Neuronal stem cell (in vitro differentiated cells): ENCODE data around the gene RABGGTA.
A peak's percentile ranks its signal among the peaks of the same experiment; 100 is the strongest.

Experiments
- DNase-seq: peaks from one replicate; pipeline ENCODE4 v3.0.0-alpha.2; 2013; ENCODE audit warnings: low spot score
- H2AFZ ChIP-seq: one replicate; pipeline ENCODE4 v1.6.1; 2013; ENCODE audit warnings: mild to moderate bottlenecking, low read length, inconsistent platforms
- H2AK5ac ChIP-seq: 2 replicates; pipeline ENCODE4 v1.6.1; 2013; ENCODE audit warnings: low read depth, mild to moderate bottlenecking, inconsistent platforms, low read length, moderate library complexity, mixed read lengths
- H2BK120ac ChIP-seq: 2 replicates; pipeline ENCODE4 v1.6.1; 2013; ENCODE audit warnings: low read depth, mild to moderate bottlenecking, inconsistent platforms, low read length, moderate library complexity, mixed read lengths
- H2BK12ac ChIP-seq: one replicate; pipeline ENCODE4 v1.6.1; 2013; ENCODE audit warnings: low read length, inconsistent platforms
- H2BK15ac ChIP-seq: 2 replicates; pipeline ENCODE4 v1.6.1; 2013; ENCODE audit warnings: mild to moderate bottlenecking, low read length, inconsistent platforms, mixed read lengths
- H2BK5ac ChIP-seq: one replicate; pipeline ENCODE4 v1.6.1; 2013; ENCODE audit warnings: inconsistent platforms, mild to moderate bottlenecking, low read length, moderate library complexity
- H3K14ac ChIP-seq: one replicate; pipeline ENCODE4 v1.6.1; 2013; ENCODE audit warnings: low read length, inconsistent platforms
- H3K18ac ChIP-seq: 2 replicates; pipeline ENCODE4 v1.6.1; 2013; ENCODE audit warnings: low read length, inconsistent platforms
- H3K23ac ChIP-seq: 2 replicates; pipeline ENCODE4 v1.6.1; 2013; ENCODE audit warnings: low read depth, mild to moderate bottlenecking, mixed read lengths, low read length, inconsistent platforms; ENCODE audit not compliant: poor library complexity
- H3K27ac ChIP-seq: replicated peaks from 3 replicates; pipeline ENCODE4 v1.5.1; 2013; ENCODE audit warnings: low read length, inconsistent platforms
- H3K27me3 ChIP-seq, 3 experiments: 2 replicates each; pipeline ENCODE4 v1.6.1; 2013; ENCODE audit warnings: low read length in 3 of 3, mild to moderate bottlenecking in 2 of 3, inconsistent platforms in 1 of 3, low read depth in 1 of 3, mixed read lengths in 1 of 3, moderate library complexity in 1 of 3; ENCODE audit not compliant: control insufficient read depth in 3 of 3, insufficient read depth in 3 of 3
- H3K36me3 ChIP-seq, 2 donors: replicated peaks in 1 of 2; 2 replicates each; pipeline ENCODE4 v1.6.1; 2013; ENCODE audit warnings: low read length in 2 of 2; ENCODE audit not compliant: control insufficient read depth in 2 of 2, insufficient read depth in 2 of 2
- H3K4ac ChIP-seq: 2 replicates; pipeline ENCODE4 v1.6.1; 2013; ENCODE audit warnings: inconsistent platforms, mild to moderate bottlenecking, low read length, moderate library complexity
- H3K4me1 ChIP-seq, 2 donors: 1 replicate in 1 of 2; 2 replicates in 1 of 2; pipeline ENCODE4 v1.6.1; 2013; ENCODE audit warnings: low read length in 2 of 2, low read depth in 1 of 2; ENCODE audit not compliant: control insufficient read depth in 2 of 2, insufficient read depth in 1 of 2
- H3K4me2 ChIP-seq: one replicate; pipeline ENCODE4 v1.6.1; 2013; ENCODE audit warnings: mild to moderate bottlenecking, low read length, inconsistent platforms; ENCODE audit not compliant: insufficient read depth, poor library complexity, severe bottlenecking
- H3K4me3 ChIP-seq, 2 donors: 2 replicates each; pipeline ENCODE4 v1.5.1; 2013; ENCODE audit warnings: low read length in 2 of 2, mild to moderate bottlenecking in 2 of 2, inconsistent platforms in 1 of 2, moderate library complexity in 1 of 2
- H3K79me1 ChIP-seq: one replicate; pipeline ENCODE4 v1.6.1; 2013; ENCODE audit warnings: low read depth, mild to moderate bottlenecking, inconsistent platforms, low read length, moderate library complexity
- H3K9ac ChIP-seq: one replicate; pipeline ENCODE4 v1.6.1; 2013; ENCODE audit warnings: mild to moderate bottlenecking, low read depth, low read length, inconsistent platforms; ENCODE audit not compliant: poor library complexity
- H3K9me3 ChIP-seq, 2 donors: replicated peaks in 1 of 2; 2 replicates each; pipeline versions ENCODE3 to v1.6.1; 2013; ENCODE audit warnings: low read length in 2 of 2, mild to moderate bottlenecking in 2 of 2, inconsistent platforms in 1 of 2, low read depth in 1 of 2, mixed read lengths in 1 of 2, moderate library complexity in 1 of 2; ENCODE audit not compliant: control insufficient read depth in 2 of 2, insufficient read depth in 1 of 2
- H4K8ac ChIP-seq: one replicate; pipeline ENCODE4 v1.6.1; 2013; ENCODE audit warnings: low read depth, mild to moderate bottlenecking, inconsistent platforms, low read length, moderate library complexity
- H4K91ac ChIP-seq: one replicate; pipeline ENCODE4 v1.6.1; 2013; ENCODE audit warnings: low read length, low read depth, mild to moderate bottlenecking, inconsistent platforms; ENCODE audit not compliant: poor library complexity
- WGBS, 2 donors: extraction: QIAGEN DNeasy Blood & Tissue Kit; methylation state at CpG; one replicate each; pipeline ENCODE4 v1.1.7; 2013; ENCODE audit warnings: missing lambda C conversion rate in 2 of 2, mixed read lengths in 1 of 2; ENCODE audit not compliant: insufficient read length in 2 of 2, insufficient replicate concordance in 1 of 2; ENCODE audit errors: extremely low coverage in 2 of 2; 5-methylcytosine and 5-hydroxymethylcytosine counted together

RABGGTA gene

GRCh38 chr14:24315807-24316596 lies 44.6 kb upstream of the RABGGTA start:
- Histone ChIP-seq H4K91ac (no peak overlapping the region), H2BK12ac (no peak overlapping the region), H3K4me1 (no peaks in the 10 kb centered on the region), H3K4ac (no peak overlapping the region), H2BK15ac (no peak overlapping the region), H3K14ac (no peak overlapping the region), H2BK120ac (no peak overlapping the region), H3K36me3 (peaks cover 4 to 5% of the 10 kb centered on the region in 2 donors), H3K23ac (peak overlapping the region; percentile 29), H3K79me1 (no peaks in the 10 kb centered on the region), H2BK5ac (no peak overlapping the region), H4K8ac (no peak overlapping the region), H3K27me3 (peaks cover 0 to 19% (median 17%) of the 10 kb centered on the region in 3 experiments), H3K9me3 (peaks cover 0 to 7% of the 10 kb centered on the region in 2 donors), H2AK5ac (peak overlapping the region; percentile 47), H2AFZ (no peak overlapping the region), H3K4me3 (peak overlapping the region in 1 of 2 donors; percentile 19), H3K18ac (no peak overlapping the region), H3K4me2 (no peak overlapping the region), H3K9ac (no peak overlapping the region), H3K27ac (no peak overlapping the region)
- no peak for DNase-seq
- WGBS, 2 donors: no CpG with 5 or more reads among the region's 70 CpGs

GRCh38 chr14:24315243-24315806 lies 43.9 kb upstream of the RABGGTA start:
- no peak overlapping the region for H4K91ac ChIP-seq
- no peak overlapping the region for H2BK12ac ChIP-seq
- H3K4me2 ChIP-seq: no peak overlapping the region
- H3K27ac ChIP-seq: no peak overlapping the region
- H3K9ac ChIP-seq: no peak overlapping the region
- no peak overlapping the region for H3K18ac ChIP-seq
- H3K36me3 ChIP-seq: peaks cover 4 to 8% of the 10 kb centered on the region in 2 donors
- no peaks in the 10 kb centered on the region for H3K4me1 ChIP-seq
- H3K14ac ChIP-seq: peak overlapping the region; percentile 40
- no peak overlapping the region for H3K4ac ChIP-seq
- no peak overlapping the region for H2BK5ac ChIP-seq
- H3K23ac ChIP-seq: peak overlapping the region; percentile 29
- H3K4me3 ChIP-seq: no peak overlapping the region
- DNase-seq: no peak
- peak overlapping the region; percentile 47 for H2AK5ac ChIP-seq
- H3K9me3 ChIP-seq: peaks cover 0 to 7% of the 10 kb centered on the region in 2 donors
- peaks cover 0 to 19% (median 15%) of the 10 kb centered on the region in 3 experiments for H3K27me3 ChIP-seq
- H2BK120ac ChIP-seq: no peak overlapping the region
- H4K8ac ChIP-seq: no peak overlapping the region
- H3K79me1 ChIP-seq: no peaks in the 10 kb centered on the region
- no peak overlapping the region for H2AFZ ChIP-seq
- no CpG with 5 or more reads among the region's 10 CpGs for WGBS, 2 donors
- no peak overlapping the region for H2BK15ac ChIP-seq

GRCh38 chr14:24314377-24315193 lies 43.2 kb upstream of the RABGGTA start:
- DNase-seq: no peak
- H3K27ac ChIP-seq: no peak overlapping the region
- no peak overlapping the region for H3K9ac ChIP-seq
- H4K8ac ChIP-seq: no peak overlapping the region
- no peak overlapping the region for H3K18ac ChIP-seq
- no peaks in the 10 kb centered on the region for H3K79me1 ChIP-seq
- no peak overlapping the region for H2BK15ac ChIP-seq
- peaks cover 0 to 19% (median 8%) of the 10 kb centered on the region in 3 experiments for H3K27me3 ChIP-seq
- no peak overlapping the region for H3K4me3 ChIP-seq
- H2BK5ac ChIP-seq: no peak overlapping the region
- peaks cover 0 to 7% of the 10 kb centered on the region in 2 donors for H3K9me3 ChIP-seq
- no peak overlapping the region for H2BK120ac ChIP-seq
- no peak overlapping the region for H2AK5ac ChIP-seq
- H3K4ac ChIP-seq: no peak overlapping the region
- H2AFZ ChIP-seq: no peak overlapping the region
- no peak overlapping the region for H3K23ac ChIP-seq
- peaks cover 6 to 15% of the 10 kb centered on the region in 2 donors for H3K36me3 ChIP-seq
- whole genome bisulfite sequencing, 2 donors: no CpG with 5 or more reads among the region's 5 CpGs
- no peak overlapping the region for H3K4me2 ChIP-seq
- no peak overlapping the region for H4K91ac ChIP-seq
- H3K4me1 ChIP-seq: no peaks in the 10 kb centered on the region
- H3K14ac ChIP-seq: no peak overlapping the region
- no peak overlapping the region for H2BK12ac ChIP-seq

GRCh38 chr14:24313913-24314312 lies 42.5 kb upstream of the RABGGTA start:
- DNase-seq: no peak

More at GRCh38 chr14:24313913-24314312, 42.5 kb upstream of the RABGGTA start:
- H3K27me3 ChIP-seq: peaks cover 0 to 13% (median 2%) of the 10 kb centered on the region in 3 experiments
- H3K4me2 ChIP-seq: no peak overlapping the region
- H2AFZ ChIP-seq: no peak overlapping the region
- no peak overlapping the region for H3K23ac ChIP-seq
- H3K9me3 ChIP-seq: peaks cover 0 to 7% of the 10 kb centered on the region in 2 donors
- no peak overlapping the region for H2BK5ac ChIP-seq
- no peak overlapping the region for H2BK120ac ChIP-seq
- no peak overlapping the region for H2BK15ac ChIP-seq
- H3K18ac ChIP-seq: no peak overlapping the region
- WGBS, 2 donors: no CpG with 5 or more reads among the region's 2 CpGs
- no peak overlapping the region for H4K91ac ChIP-seq
- H3K14ac ChIP-seq: no peak overlapping the region
- H3K4me1 ChIP-seq: no peaks in the 10 kb centered on the region
- no peak overlapping the region for H3K27ac ChIP-seq
- peaks cover 6 to 19% of the 10 kb centered on the region in 2 donors for H3K36me3 ChIP-seq
- H3K9ac ChIP-seq: no peak overlapping the region
- H3K79me1 ChIP-seq: no peaks in the 10 kb centered on the region
- no peak overlapping the region for H2AK5ac ChIP-seq
- no peak overlapping the region for H3K4me3 ChIP-seq
- H4K8ac ChIP-seq: no peak overlapping the region
- H3K4ac ChIP-seq: no peak overlapping the region
- no peak overlapping the region for H2BK12ac ChIP-seq
